ENCODE results near the gene ARHGEF28. TPM values are rescaled to one million over a fixed set of nuclear protein-coding genes. Genes with fewer than 3 reads are reported as not detected.

ARHGEF28 gene
- polyA plus RNA-seq, 1 donor from 2014 or later, result not detected

DNA sequence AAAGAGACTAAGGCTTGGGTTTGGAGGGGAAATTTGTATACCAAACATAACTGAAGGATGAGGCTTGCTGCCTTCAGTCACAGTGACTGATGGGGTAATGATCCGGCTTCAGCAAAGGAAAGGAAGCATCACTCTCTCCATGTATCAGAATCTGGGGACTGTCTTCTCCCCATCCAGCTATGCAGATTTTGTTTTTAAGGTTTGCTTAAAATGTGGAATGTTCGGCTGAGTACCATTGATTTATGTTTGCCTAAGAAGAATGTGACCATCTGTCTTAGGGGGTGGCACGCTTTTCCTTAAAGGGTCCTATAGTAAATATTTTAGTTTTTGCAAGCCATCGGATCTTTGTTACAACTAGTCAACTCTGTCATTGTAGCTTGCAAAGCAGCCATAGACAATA lies 291.9 kb downstream of the ARHGEF28 start:
- no peaks in the 10 kb centered on the region for H3K36me3 ChIP-seq (ENCODE audit: insufficient read depth, low read length)
- no peak overlapping the region for H3K4me2 ChIP-seq (ENCODE audit: low read length)
- no peak overlapping the region for H3K9ac ChIP-seq (ENCODE audit: low read length)
- H4K20me1 ChIP-seq (ENCODE audit: insufficient read depth), result no peaks in the 10 kb centered on the region
- no peaks in the 10 kb centered on the region for H3K79me2 ChIP-seq (replicated peaks; ENCODE audit: insufficient read depth, low read length)
- H3K27ac ChIP-seq (ENCODE audit: low read length), result no peak overlapping the region
- TF ChIP-seq EP300 (conservative IDR thresholded peaks at IDR 0.05; ENCODE audit: poor library complexity, severe bottlenecking), result no peak
- no peak for TF ChIP-seq MXI1 (conservative IDR thresholded peaks at IDR 0.05; ENCODE audit: poor library complexity, severe bottlenecking)
- no peak for TF ChIP-seq TAF1 (IDR thresholded peaks at IDR 0.05; ENCODE audit: low read depth)
- TF ChIP-seq, protein P1, sequence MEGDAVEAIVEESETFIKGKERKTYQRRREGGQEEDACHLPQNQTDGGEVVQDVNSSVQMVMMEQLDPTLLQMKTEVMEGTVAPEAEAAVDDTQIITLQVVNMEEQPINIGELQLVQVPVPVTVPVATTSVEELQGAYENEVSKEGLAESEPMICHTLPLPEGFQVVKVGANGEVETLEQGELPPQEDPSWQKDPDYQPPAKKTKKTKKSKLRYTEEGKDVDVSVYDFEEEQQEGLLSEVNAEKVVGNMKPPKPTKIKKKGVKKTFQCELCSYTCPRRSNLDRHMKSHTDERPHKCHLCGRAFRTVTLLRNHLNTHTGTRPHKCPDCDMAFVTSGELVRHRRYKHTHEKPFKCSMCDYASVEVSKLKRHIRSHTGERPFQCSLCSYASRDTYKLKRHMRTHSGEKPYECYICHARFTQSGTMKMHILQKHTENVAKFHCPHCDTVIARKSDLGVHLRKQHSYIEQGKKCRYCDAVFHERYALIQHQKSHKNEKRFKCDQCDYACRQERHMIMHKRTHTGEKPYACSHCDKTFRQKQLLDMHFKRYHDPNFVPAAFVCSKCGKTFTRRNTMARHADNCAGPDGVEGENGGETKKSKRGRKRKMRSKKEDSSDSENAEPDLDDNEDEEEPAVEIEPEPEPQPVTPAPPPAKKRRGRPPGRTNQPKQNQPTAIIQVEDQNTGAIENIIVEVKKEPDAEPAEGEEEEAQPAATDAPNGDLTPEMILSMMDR (IDR thresholded peaks at IDR 0.05; ENCODE audit: poor library complexity, severe bottlenecking), result no peak
- TF ChIP-seq, protein P2, sequence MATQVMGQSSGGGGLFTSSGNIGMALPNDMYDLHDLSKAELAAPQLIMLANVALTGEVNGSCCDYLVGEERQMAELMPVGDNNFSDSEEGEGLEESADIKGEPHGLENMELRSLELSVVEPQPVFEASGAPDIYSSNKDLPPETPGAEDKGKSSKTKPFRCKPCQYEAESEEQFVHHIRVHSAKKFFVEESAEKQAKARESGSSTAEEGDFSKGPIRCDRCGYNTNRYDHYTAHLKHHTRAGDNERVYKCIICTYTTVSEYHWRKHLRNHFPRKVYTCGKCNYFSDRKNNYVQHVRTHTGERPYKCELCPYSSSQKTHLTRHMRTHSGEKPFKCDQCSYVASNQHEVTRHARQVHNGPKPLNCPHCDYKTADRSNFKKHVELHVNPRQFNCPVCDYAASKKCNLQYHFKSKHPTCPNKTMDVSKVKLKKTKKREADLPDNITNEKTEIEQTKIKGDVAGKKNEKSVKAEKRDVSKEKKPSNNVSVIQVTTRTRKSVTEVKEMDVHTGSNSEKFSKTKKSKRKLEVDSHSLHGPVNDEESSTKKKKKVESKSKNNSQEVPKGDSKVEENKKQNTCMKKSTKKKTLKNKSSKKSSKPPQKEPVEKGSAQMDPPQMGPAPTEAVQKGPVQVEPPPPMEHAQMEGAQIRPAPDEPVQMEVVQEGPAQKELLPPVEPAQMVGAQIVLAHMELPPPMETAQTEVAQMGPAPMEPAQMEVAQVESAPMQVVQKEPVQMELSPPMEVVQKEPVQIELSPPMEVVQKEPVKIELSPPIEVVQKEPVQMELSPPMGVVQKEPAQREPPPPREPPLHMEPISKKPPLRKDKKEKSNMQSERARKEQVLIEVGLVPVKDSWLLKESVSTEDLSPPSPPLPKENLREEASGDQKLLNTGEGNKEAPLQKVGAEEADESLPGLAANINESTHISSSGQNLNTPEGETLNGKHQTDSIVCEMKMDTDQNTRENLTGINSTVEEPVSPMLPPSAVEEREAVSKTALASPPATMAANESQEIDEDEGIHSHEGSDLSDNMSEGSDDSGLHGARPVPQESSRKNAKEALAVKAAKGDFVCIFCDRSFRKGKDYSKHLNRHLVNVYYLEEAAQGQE (IDR thresholded peaks at IDR 0.05; ENCODE audit: borderline replicate concordance), result no peak
- TF ChIP-seq SMC3 (conservative IDR thresholded peaks at IDR 0.05; ENCODE audit: poor library complexity), result no peak
- no peak for TF ChIP-seq RAD21 (conservative IDR thresholded peaks at IDR 0.05)
- TF ChIP-seq POLR2AphosphoS5 (IDR thresholded peaks at IDR 0.05), result no peak
- no peak for TF ChIP-seq EZH2 (IDR thresholded peaks at IDR 0.05; ENCODE audit: borderline replicate concordance, insufficient read depth, low read length, poor library complexity, severe bottlenecking)
- no peaks in the 10 kb centered on the region for H3F3A ChIP-seq (ENCODE audit: insufficient read depth, low read length, poor library complexity, severe bottlenecking)
- no peaks in the 10 kb centered on the region for H3K9me2 ChIP-seq (ENCODE audit: insufficient read depth, low read length)
- no peak overlapping the region for H3K4me3 ChIP-seq (ENCODE audit: low read length)
- H2AFZ ChIP-seq (ENCODE audit: low read depth, low read length), result no peak overlapping the region
- H3K9me3 ChIP-seq (ENCODE audit: low read length), result no peaks in the 10 kb centered on the region
- no peaks in the 10 kb centered on the region for H3K27me3 ChIP-seq (ENCODE audit: insufficient read depth, low read depth, low read length)

DNA sequence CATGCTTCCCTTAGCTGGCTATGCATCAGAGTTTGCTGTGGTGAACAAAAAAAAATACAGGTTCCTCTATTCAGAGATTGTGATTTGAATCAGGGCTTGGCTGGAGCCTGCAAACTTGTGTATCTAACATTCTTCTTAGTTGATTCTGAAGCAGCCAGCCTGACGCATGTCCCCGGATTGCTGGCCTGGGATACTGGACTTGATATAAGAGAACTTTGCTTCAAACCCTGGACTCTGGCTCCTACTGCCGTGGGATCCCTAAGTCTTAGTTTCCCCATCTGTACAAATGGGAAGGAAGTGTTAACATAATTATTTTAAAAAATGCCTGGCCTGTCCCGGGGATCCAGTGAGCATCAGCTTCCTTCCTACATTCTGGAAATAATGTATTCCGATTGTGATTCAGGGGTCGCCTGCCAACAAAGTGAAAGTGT lies 292.8 kb downstream of the ARHGEF28 start:
- H3K79me2 ChIP-seq (replicated peaks; ENCODE audit: insufficient read depth, low read length), result no peaks in the 10 kb centered on the region
- no peaks in the 10 kb centered on the region for H3K9me2 ChIP-seq (ENCODE audit: insufficient read depth, low read length)
- no peak overlapping the region for H3K9ac ChIP-seq (ENCODE audit: low read length)
- H3F3A ChIP-seq (ENCODE audit: insufficient read depth, low read length, poor library complexity, severe bottlenecking), result no peaks in the 10 kb centered on the region
- no peak for TF ChIP-seq MXI1 (conservative IDR thresholded peaks at IDR 0.05; ENCODE audit: poor library complexity, severe bottlenecking)
- no peak for TF ChIP-seq EP300 (conservative IDR thresholded peaks at IDR 0.05; ENCODE audit: poor library complexity, severe bottlenecking)
- no peak for TF ChIP-seq EZH2 (IDR thresholded peaks at IDR 0.05; ENCODE audit: borderline replicate concordance, insufficient read depth, low read length, poor library complexity, severe bottlenecking)
- TF ChIP-seq SMC3 (conservative IDR thresholded peaks at IDR 0.05; ENCODE audit: poor library complexity), result no peak
- TF ChIP-seq, protein P2 (IDR thresholded peaks at IDR 0.05; ENCODE audit: borderline replicate concordance), result no peak
- TF ChIP-seq POLR2AphosphoS5 (IDR thresholded peaks at IDR 0.05), result no peak
- no peak for TF ChIP-seq TAF1 (IDR thresholded peaks at IDR 0.05; ENCODE audit: low read depth)
- no peak for TF ChIP-seq RAD21 (conservative IDR thresholded peaks at IDR 0.05)
- TF ChIP-seq, protein P1 (IDR thresholded peaks at IDR 0.05; ENCODE audit: poor library complexity, severe bottlenecking), result no peak
- H3K4me2 ChIP-seq (ENCODE audit: low read length), result no peak overlapping the region
- H3K4me3 ChIP-seq (ENCODE audit: low read length), result no peak overlapping the region
- H3K36me3 ChIP-seq (ENCODE audit: insufficient read depth, low read length), result no peaks in the 10 kb centered on the region
- H3K27ac ChIP-seq (ENCODE audit: low read length), result no peak overlapping the region
- no peaks in the 10 kb centered on the region for H3K9me3 ChIP-seq (ENCODE audit: low read length)
- no peaks in the 10 kb centered on the region for H3K27me3 ChIP-seq (ENCODE audit: insufficient read depth, low read depth, low read length)
- H4K20me1 ChIP-seq (ENCODE audit: insufficient read depth), result no peaks in the 10 kb centered on the region
- H2AFZ ChIP-seq (ENCODE audit: low read depth, low read length), result no peak overlapping the region

Measured in neural cell (in vitro differentiated cells).